ENCODE measurements around the gene MINK1.
"Not testable (repeated sequence)": the region's sequence is repeated elsewhere in the genome, so short reads cannot be mapped to it uniquely, and the experiment has no call there.

MINK1 gene

DNA sequence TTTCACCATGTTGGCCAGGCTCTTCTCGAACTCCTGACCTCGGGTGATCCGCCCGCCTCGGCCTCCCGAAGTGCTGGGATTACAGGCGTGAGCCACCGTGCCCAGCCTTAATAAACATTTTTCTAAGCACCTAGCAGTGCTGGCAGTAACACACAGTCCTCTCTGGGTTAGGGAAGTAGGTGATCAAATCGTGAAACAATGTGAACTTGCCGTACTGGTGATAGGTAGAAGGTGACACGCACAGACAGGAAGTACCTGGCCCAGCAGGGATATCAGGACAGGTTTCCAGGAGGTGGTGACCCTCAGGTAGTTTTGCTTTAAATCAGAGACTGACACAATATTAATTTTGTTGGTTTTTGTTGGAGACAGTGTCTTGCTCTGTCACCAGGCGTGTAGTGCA lies 21.7 kb upstream of the MINK1 start:
- no peak for DNase-seq (ENCODE audit: low spot score)

DNA sequence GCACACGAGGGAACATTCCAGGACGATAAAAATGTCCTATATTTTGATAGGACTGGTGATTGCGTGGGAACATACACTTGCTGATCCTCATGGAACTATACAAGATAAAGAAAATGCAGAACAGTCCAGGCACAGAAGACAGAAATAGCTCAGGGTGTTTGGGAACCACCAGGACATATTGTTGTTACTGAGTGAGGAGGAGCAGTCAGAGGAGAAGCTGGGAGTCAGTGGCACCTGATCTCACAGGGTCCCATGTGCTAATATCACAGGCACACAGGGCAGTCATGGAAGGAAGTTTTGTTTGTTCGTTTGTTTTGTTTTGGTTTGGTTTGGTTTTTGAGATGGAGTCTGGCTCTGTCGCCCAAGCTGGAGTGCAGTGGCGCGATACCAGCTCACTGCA lies 20.4 kb upstream of the MINK1 start:
- no peak for DNase-seq (ENCODE audit: low spot score)

DNA sequence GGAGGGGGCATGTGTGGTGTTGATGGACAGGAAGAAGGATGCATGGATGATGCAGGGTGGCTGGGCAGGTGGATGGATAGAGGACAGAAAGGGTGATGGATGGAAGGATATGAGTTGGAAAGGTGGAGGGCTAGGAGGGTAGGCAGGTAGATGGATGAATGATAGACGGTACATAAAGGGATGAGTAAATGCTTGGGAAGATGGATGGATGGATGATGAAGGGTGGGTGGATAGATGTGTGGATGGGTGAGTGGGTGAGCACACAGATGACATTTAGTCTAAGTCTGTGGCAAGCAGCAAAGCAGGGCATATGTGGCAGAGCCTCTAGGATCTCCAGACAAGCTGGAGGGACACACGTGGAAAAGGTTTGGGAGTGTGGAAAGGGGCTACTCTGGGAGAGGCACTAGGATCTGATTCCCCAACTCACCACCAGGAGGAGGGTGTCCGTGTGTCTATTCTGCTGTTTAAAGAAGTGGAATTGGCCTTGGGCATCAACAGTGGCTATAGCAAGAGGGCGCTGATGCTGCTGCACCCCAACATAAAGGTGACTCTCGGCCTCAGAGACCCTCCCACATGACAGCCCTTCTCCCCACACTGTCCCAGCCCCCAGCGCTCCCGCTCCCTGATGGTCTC lies 18.0 kb upstream of the MINK1 start:
- DNase-seq (ENCODE audit: low spot score), result no peak

DNA sequence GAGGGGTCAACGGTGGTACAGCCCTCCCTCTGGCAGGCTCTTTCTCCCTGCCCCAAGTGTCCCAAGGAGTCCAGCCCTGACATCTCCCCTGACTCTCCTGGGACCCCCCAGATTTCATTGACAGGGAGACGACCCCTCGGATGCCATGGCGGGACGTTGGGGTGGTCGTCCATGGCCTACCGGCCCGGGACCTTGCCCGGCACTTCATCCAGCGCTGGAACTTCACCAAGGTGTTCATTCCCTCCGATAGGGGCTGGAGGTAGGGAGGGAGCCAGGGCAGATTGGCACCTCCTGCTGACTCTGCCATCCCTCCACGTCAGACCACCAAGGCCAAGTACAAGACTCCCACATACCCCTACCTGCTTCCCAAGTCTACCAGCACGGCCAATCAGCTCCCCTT lies 16.3 kb upstream of the MINK1 start:
- DNase-seq (ENCODE audit: low spot score), result no peak

DNA sequence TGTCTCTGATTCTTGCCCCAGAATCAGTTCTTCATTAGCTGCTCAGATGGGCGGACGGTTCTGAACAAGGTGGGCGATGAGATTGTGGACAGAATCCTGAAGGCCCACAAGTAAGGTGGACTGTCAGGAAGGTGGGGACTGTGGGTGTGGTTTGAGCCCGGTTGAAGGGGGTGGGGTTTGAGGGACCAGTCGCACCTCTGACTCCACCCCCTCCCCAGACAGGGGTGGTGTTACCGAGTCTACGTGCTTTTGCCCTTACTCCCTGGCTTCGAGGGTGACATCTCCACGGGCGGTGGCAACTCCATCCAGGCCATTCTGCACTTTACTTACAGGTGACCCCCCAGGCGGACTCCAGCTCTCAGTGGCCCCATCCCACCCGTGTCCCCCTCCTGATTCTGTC lies 14.9 kb upstream of the MINK1 start:
- DNase-seq (ENCODE audit: low spot score), result no peak

DNA sequence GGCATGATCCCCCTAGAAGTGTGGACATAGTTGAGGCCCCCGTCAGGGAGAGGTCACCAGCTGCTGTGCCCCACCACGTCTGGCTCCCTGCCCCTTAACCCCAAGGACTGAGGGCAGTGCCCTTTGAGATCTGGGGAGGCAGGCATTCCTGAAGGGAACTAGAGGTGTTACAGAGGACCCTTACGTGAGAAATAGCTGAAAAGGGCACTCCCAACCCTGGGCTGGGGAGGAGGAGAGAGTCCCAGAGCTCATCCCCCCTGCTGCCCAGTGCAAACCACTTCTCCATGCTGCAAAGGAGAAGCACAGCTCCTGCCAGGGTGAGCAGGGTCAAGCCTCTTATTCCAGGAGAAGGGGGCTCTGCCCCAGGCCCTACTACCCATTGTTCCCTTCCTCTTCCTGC lies 10.3 kb upstream of the MINK1 start:
- no peak for DNase-seq (ENCODE audit: low spot score)

DNA sequence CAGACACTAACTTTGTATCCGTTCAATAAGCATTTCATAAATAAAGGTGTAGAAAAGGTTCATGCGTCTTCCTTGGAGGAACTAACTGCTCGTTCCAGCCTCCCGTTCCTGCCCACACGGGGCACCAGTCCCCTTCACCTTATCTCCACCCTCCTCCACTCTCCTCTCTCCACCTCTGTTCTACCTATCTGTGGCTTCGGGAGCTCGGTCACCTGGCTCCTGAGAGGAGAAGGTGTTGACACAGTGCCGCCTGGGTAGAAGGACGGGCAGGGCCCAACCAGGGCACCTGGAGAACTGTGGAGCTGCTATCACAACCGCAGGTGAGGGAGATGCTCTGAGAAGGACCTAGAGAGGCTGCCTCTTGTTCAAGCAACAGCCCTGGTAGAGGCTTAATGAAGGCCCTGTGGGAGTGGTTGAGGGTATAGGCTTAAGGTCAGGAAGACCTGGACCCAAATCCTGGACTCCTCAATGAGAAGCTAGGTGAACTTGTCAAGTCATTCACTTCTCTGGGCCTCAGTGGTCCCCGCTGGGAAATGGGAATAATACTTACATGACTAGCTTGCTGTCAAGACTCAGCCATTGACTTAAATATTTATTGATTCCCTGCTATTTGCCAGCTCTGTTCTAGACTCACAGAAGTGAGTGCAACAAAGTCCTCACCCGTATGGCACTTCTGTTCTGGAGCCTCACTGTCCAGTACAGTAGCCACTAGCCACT lies 9.6 kb upstream of the MINK1 start:
- no peak for DNase-seq (ENCODE audit: low spot score)

DNA sequence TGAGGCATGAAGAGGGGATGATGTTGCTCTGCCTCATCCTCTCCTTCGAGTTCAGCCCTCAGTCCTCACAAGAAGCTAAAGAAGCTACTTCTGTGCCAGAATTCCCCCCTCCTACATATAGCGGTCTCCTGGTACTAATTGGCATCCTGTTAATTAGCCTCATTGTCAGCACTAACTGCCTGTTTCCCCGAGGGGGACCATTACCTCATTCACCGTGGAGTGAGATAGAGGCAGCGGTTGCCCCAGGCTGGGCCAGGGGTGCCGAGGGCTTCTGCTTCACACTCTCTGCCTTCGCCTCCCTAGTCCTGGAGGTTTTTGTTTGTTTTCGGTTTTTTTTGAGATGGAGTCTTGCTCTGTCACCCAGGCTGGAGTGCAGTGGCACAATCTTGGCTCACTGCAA lies 5.7 kb upstream of the MINK1 start:
- no peak for DNase-seq (ENCODE audit: low spot score)

DNA sequence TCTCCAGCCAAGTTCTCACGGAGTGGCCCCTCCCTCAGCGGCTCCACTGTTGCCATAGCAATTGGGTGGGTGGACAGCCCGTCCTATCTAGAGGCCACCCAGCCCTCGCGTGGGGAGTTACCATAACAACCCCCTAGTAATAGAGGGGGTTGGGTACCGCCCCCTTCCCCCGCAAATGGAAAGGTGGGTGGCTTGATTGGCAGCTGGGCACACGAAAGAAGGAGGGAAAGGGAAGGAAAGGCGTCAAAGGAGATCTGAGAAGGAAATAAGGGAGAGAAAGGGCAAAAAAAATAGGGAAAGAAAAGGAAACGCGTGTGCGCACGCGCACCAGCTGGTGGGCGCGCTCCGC lies 337 bp upstream of the MINK1 start:
- DNase-seq (ENCODE audit: low spot score), result not testable (repeated sequence)

DNA sequence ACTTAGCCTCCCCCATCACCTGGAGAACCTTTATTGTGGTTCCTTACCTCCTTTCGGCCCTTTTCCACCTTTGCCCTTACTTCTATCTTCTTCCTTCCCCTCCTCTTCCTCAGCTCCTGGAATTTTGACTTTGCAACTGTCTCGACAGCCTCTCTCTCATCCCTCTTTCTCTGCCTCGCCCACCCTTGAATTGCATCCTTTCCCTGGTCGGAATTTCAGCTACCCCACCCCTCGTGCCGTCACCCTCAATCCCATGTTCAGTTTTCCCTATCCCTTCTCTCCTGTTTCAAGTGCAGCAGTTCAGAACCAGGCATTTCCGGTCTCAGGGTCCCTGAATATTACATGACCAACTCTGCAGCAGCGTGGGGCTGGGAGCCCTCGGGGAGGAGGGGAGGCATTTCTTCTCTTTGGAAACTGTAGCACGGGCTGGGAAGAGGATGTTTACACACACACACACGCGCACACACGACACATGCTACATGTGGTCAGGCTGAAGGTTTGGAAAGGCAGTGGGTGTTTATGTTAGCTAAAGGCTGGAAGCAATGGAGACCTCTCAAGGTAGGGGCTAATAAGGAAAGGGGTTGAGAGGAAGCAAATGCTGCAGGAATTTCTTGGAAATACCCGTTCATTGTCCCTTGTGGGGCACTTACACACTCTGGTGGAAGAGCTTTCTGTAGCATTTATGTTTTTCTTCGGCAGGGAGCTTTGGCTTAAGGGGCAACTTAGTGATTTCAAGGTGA lies 971 bp downstream of the MINK1 start:
- DNase-seq (ENCODE audit: low spot score), result no peak

DNA sequence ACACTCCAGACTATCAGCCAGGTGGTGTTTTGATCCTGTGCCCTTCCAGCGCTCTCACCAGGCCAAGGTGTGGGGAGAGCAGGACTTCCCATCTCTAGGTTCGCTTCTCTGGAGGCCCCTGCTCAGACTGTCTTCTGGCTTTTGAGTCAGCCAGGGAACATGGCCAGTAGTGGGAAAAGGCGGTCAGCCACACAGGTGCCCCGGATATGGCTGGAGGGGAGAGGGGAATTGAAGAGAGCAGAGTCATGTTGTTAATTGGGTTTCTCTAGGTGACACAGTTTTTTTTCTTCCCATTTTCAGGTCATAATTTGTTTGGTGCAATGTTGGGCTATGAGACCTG lies 1.5 kb downstream of the MINK1 start:
- no peak for DNase-seq (ENCODE audit: low spot score)

DNA sequence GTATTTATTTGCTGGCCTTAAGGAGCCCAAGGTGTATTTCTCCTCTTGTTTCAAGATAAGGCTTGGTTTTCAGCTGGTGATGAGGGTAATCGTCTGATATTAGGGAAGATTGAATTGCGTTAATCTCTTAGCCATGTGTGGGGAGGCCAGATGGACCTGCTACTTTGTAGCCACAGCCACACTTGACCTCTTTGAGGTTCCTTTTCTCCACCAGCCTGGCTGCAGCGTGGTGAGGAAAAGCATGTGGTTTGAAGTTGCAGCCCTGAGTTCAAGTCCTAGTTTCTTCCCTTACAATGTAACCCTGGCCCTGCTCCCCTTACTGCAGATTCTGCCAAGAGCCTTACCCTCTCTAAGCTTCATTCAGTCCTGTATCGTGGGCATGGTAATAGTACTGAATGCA lies 3.1 kb downstream of the MINK1 start:
- DNase-seq (ENCODE audit: low spot score), result no peak

DNA sequence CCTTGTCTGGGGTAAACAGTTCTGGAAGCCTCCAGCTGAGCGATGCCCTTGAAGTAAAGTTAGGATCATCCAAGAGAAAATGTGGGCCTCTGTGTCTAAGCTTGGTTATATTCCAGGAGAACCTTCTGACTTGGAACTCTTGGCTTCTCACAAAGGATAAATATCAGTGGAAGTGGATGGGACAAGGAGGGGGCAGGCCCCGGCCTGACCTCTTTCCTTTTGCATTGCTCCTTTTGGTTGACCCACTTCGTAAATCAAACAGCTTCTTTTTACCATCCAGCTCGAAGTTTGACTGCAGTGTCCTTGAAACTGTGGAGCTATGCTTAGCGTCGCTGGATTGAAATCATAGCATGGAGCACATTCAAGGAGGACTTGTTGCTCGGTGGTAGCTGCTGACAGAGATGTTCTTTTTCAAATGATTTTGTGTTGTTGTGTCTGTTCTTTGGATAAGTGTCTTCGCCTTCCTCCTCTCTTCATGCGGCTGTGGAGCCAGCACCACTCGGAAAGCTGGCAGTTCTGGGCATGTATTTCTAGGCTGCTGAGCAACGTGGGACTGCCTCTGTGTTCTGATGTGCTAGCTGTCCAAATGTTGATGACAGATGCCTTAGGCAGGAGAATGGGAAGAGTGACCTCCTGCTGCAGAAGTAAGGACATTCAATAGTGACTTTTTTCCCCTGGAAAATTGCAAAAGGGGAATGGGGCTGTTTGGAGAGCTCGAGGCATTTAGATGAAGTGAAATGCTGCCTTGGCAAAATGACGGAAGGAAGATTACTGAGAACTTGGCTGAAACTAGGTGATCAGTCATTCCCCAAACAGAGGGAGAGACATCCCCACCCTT lies 4.5 kb downstream of the MINK1 start:
- no peak for DNase-seq (ENCODE audit: low spot score)

DNA sequence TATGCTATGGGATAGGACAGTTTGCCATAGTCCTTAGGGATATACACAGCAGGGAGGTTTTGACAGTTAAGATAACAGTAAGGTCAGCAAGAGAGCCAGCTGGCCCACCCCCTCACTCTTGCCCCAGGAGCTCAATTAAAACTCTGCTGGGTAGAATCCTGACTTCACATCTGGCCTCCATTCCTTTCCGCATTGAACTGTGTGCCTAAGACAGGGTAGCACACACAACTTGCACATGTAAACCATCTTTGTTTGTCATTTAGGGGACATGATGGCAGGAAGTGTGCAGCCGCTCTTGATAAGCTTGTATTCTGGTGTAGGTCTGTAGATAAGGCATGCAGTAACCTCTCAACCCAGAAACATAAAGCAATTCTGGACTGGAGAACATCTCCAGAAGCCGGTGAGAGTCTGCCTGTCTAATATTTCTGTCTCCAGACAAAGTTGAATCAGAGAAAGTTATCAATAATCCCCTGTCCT lies 5.2 kb downstream of the MINK1 start:
- no peak for DNase-seq (ENCODE audit: low spot score)

DNA sequence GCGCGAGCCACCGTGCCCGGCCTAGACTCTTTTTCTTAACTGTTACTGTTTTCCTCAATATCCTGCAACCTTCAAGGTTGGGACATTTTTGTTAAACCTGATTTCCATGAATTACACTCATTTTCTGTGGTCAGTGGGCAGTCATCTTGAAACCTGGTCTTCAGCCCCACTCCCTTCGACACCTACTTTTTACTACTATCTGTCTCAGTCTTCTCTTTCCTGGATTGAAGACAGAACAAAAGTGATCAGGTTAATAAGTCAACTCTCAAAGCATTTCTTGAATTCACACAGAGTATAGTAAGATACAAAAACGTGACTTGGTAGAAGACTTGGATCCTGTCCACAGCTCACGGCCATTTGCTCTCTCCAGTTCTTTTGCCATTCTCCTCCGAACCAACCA lies 6.1 kb downstream of the MINK1 start:
- no peak for DNase-seq (ENCODE audit: low spot score)

DNA sequence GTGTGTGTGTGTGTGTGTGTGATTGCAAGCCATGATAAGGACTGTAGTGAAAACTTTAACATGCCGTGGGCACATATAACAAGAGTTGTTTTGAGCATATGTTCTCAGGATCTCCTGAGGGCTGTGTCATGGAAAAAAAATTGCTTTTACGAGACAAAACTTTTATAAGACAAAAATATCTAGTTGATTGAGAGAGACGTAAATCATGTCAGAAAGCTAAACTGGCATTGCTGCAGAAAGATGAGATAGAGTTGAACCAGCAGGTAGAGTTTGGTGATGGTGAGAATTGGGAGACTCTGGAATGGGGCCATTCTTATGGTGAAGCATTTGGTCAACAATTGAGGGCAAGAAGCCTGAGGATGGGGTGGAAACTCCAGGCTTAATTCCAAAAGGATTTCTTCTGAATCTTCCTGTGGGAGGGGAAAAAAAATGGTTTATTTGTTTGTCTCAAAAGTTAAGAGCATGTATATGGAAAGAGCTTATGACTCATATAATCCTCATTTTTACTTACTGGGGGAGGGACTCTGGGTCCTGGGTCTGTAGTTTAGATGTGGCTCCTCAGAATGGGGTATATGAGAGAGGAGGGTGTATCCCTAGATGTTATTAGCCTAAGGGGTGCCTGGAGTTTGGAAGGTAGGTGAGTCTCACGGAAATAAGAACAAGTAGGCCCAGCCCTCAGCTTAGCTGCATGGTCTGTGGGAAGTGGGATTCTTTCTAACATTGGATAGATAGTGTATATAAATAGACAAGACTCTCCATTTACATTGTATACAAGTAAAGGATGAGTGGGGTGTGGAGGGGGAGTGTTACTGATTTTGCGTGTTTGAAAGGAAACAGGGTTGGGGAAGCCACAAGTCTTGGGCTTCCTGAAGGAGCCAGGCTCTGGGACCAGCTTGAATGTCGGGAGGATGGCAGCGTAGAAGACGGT lies 7.1 kb downstream of the MINK1 start:
- DNase-seq (ENCODE audit: low spot score), result no peak

DNA sequence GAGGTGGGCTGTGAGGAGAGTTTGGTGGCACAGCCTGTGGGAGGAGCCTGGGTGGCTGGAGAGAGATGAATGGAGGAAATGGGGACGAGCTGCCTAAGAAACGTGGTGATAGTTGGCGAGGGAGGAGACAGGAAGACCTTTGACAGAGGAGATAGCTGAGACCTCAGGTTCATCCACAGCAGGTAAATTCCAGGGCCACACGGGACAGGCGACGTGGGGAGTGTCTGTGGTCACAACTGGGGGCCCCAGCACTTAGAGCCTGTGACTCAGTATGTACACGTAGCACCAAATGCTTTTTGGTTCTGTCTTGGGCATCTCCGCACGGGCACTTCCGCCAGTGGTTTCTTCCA lies 7.7 kb downstream of the MINK1 start:
- DNase-seq (ENCODE audit: low spot score), result no peak

DNA sequence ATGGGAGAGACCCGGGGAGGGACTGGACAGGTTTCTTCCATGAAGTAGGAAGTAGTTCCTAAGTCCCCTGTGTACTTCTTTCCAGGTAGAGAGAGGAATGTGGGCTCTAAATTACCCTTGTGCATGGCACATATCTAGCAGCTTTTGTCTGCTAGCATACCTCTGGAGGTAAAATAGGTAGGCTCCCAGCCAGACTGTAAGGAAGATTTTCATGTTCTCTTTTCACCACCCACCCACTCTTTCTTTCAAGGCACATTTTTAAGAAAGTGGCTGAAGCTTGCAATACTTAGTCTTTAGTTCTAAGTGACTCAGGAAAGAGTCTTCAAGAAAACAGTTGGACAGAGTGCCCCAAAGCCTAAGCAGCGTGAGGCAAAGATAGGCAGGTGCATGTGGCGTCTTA lies 9.2 kb downstream of the MINK1 start:
- no peak for DNase-seq (ENCODE audit: low spot score)

DNA sequence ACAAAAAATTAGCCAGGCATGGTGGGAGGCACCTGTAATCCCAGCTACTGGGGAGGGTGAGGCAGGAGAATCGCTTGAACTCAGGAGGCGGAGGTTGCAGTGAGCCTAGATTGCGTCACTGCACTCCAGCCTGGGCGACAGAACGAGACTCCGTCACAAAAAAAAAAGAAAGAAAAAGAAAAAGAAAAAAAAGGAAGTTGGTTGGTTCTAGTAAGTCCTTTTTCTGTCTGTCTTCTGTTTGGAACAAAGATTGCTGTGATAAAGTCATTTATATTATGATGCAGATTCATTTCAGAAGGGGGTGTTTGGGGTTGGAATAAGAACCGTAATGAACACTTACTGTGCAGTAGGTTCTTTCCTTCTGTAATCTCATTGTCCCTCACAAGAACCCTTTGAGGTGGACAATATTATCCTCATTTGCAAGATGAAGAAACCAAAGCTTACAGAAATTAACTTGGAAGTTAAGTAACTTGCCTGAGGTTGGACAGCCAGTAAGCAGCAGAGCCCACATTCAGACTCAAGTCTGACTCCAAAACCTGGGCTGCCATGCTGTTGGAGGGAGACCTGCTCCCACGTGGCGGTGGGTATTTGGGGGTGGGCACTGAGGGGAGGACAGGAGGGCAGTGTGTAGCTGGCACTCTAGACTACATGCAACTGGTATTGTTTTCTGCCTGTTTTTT lies 10.3 kb downstream of the MINK1 start:
- no peak for DNase-seq (ENCODE audit: low spot score)

DNA sequence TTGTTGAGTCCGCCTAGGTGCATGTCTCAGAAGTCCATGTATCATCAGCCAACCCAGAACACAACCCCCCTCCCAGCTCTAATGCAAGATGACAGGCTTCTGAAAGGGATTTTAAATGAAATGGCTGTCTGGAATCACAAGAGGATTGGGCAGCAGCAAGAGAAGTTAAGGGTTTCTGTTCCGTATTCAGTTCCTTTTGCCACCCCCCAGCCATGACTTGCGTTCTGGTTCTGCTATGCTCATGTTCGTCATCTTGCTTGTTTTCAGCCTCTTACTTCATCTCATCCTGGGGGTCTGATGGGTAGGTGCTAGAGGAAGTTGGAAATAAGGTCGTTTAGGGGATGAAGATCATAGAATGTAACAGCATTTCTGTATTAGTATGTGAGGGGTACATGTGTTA lies 12.0 kb downstream of the MINK1 start:
- no peak for DNase-seq (ENCODE audit: low spot score)
